HL-60 (cell line): ENCODE results near the gene FOXP1.

ENCODE experiments used
- GABPA ChIP-seq: IDR thresholded peaks from 2 replicates; pipeline ENCODE4 v1.6.1; 2012; ENCODE audit warnings: low read depth
- POLR2AphosphoS5 ChIP-seq: IDR thresholded peaks from 2 replicates; pipeline ENCODE4 v1.6.1; 2012; ENCODE audit warnings: low read depth
- SPI1 ChIP-seq: IDR thresholded peaks from 2 replicates; pipeline ENCODE4 v1.6.1; 2012; ENCODE audit warnings: low read depth, mild to moderate bottlenecking, borderline replicate concordance
- TF ChIP-seq, protein P1 (sequence below): IDR thresholded peaks from one replicate; pipeline ENCODE4 v1.5.1; 2011; ENCODE audit warnings: low read length, control low read depth, inconsistent platforms; ENCODE audit not compliant: insufficient read depth
- TF ChIP-seq, protein P2 (sequence below): IDR thresholded peaks from 2 replicates; pipeline ENCODE4 v1.6.1; 2012; ENCODE audit warnings: low read depth; ENCODE audit not compliant: insufficient replicate concordance

DNA sequence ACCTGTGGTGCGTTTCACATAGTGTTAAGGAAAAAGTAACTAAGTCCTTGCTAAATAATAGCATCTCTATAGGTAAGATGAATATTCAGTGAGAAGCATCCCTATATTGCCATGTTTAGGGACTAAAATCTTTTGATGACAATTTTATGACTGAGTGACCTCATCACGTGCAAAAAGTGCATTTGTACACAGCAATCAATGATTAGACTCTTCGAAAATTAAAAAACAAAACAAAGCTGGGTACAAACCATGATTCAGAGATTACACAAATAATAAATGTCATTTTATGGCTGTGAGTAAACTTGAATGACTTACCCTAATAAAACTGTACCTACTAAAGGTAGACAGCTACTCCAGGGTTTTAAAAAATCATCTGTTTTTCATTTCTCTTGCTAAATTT, 505.3 kb downstream of the FOXP1 start:
- TF ChIP-seq, protein P1, sequence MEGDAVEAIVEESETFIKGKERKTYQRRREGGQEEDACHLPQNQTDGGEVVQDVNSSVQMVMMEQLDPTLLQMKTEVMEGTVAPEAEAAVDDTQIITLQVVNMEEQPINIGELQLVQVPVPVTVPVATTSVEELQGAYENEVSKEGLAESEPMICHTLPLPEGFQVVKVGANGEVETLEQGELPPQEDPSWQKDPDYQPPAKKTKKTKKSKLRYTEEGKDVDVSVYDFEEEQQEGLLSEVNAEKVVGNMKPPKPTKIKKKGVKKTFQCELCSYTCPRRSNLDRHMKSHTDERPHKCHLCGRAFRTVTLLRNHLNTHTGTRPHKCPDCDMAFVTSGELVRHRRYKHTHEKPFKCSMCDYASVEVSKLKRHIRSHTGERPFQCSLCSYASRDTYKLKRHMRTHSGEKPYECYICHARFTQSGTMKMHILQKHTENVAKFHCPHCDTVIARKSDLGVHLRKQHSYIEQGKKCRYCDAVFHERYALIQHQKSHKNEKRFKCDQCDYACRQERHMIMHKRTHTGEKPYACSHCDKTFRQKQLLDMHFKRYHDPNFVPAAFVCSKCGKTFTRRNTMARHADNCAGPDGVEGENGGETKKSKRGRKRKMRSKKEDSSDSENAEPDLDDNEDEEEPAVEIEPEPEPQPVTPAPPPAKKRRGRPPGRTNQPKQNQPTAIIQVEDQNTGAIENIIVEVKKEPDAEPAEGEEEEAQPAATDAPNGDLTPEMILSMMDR = no peak
- TF ChIP-seq POLR2AphosphoS5 = no peak
- no peak for TF ChIP-seq GABPA
- TF ChIP-seq, protein P2, sequence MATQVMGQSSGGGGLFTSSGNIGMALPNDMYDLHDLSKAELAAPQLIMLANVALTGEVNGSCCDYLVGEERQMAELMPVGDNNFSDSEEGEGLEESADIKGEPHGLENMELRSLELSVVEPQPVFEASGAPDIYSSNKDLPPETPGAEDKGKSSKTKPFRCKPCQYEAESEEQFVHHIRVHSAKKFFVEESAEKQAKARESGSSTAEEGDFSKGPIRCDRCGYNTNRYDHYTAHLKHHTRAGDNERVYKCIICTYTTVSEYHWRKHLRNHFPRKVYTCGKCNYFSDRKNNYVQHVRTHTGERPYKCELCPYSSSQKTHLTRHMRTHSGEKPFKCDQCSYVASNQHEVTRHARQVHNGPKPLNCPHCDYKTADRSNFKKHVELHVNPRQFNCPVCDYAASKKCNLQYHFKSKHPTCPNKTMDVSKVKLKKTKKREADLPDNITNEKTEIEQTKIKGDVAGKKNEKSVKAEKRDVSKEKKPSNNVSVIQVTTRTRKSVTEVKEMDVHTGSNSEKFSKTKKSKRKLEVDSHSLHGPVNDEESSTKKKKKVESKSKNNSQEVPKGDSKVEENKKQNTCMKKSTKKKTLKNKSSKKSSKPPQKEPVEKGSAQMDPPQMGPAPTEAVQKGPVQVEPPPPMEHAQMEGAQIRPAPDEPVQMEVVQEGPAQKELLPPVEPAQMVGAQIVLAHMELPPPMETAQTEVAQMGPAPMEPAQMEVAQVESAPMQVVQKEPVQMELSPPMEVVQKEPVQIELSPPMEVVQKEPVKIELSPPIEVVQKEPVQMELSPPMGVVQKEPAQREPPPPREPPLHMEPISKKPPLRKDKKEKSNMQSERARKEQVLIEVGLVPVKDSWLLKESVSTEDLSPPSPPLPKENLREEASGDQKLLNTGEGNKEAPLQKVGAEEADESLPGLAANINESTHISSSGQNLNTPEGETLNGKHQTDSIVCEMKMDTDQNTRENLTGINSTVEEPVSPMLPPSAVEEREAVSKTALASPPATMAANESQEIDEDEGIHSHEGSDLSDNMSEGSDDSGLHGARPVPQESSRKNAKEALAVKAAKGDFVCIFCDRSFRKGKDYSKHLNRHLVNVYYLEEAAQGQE = no peak
- no peak for TF ChIP-seq SPI1
